GM21447 (cell line): ENCODE results near the gene IDI1.
"Not testable (repeated sequence)": the region's sequence is repeated elsewhere in the genome, so short reads cannot be mapped to it uniquely, and the experiment has no call there.

ENCODE experiments used
- ATAC-seq: cut with Tn5 transposase; IDR thresholded peaks from one replicate; pipeline ENCODE4 v1.9.1; 2021; ENCODE audit not compliant: unreplicated experiment

IDI1 gene

GRCh38 chr10:1036341-1036791, 12.6 kb downstream of the IDI1 start:
- ATAC-seq = peak; percentile 84

GRCh38 chr10:1035201-1035600, 13.7 kb downstream of the IDI1 start:
- ATAC-seq = no peak

GRCh38 chr10:1034758-1035157, 14.2 kb downstream of the IDI1 start:
- no peak for ATAC-seq

GRCh38 chr10:1033601-1034000, 15.3 kb downstream of the IDI1 start:
- no peak for ATAC-seq

- ATAC-seq = no peak
These were observed 19.1 kb downstream of the IDI1 start for GRCh38 chr10:1029838-1030237.

GRCh38 chr10:1026578-1026977, 22.3 kb downstream of the IDI1 start:
- ATAC-seq = no peak

GRCh38 chr10:1025683-1026082, 23.2 kb downstream of the IDI1 start, which contains the start of gene IDI2:
Gene IDI2 (minus strand): TSS chr10:1025859. CDS start chr10:1024723, 1,136 bp downstream.
- no peak for ATAC-seq

GRCh38 chr10:1024103-1024502, 24.8 kb downstream of the IDI1 start:
- ATAC-seq = no peak

- ATAC-seq = no peak
These were observed 26.5 kb downstream of the IDI1 start for GRCh38 chr10:1022413-1022812.

- ATAC-seq = no peak
These were observed 28.0 kb downstream of the IDI1 start for GRCh38 chr10:1020958-1021357.

- no peak for ATAC-seq
These were observed 28.5 kb downstream of the IDI1 start for GRCh38 chr10:1020460-1020859.

GRCh38 chr10:1019362-1019761, 29.6 kb downstream of the IDI1 start:
- no peak for ATAC-seq

- ATAC-seq = no peak
These were observed 33.2 kb downstream of the IDI1 start for GRCh38 chr10:1015688-1016087.

GRCh38 chr10:1011696-1012095, 37.2 kb downstream of the IDI1 start:
- ATAC-seq = no peak

- no peak for ATAC-seq
These were observed 38.2 kb downstream of the IDI1 start for GRCh38 chr10:1010703-1011102.

- ATAC-seq = not testable (repeated sequence)
These were observed 39.0 kb downstream of the IDI1 start for GRCh38 chr10:1009947-1010346.

- no peak for ATAC-seq
These were observed 39.8 kb downstream of the IDI1 start for GRCh38 chr10:1009071-1009494.

- ATAC-seq = no peak
These were observed 41.3 kb downstream of the IDI1 start for GRCh38 chr10:1007583-1007982.

- no peak for ATAC-seq
These were observed 42.3 kb downstream of the IDI1 start for GRCh38 chr10:1006573-1006972.

GRCh38 chr10:1003884-1004670, 44.8 kb downstream of the IDI1 start:
- ATAC-seq = no peak

- ATAC-seq = no peak
These were observed 46.4 kb downstream of the IDI1 start for GRCh38 chr10:1002425-1003006.

GRCh38 chr10:997266-998022, 51.5 kb downstream of the IDI1 start:
- no peak for ATAC-seq
